HL-60 (cell line): ENCODE results near the gene IFI30.

Experiments
- CTCF ChIP-seq: IDR thresholded peaks from one replicate; pipeline ENCODE4 v1.5.1; 2011; ENCODE audit warnings: low read length, control low read depth, inconsistent platforms; ENCODE audit not compliant: insufficient read depth
- GABPA ChIP-seq: IDR thresholded peaks from 2 replicates; pipeline ENCODE4 v1.6.1; 2012; ENCODE audit warnings: low read depth
- POLR2AphosphoS5 ChIP-seq: IDR thresholded peaks from 2 replicates; pipeline ENCODE4 v1.6.1; 2012; ENCODE audit warnings: low read depth

- TF ChIP-seq CTCF (no peak), POLR2AphosphoS5 (no peak), GABPA (no peak)
Observed at GRCh38 chr19:18149596-18149975, 24.0 kb upstream of the IFI30 start.
